ENCODE measurements around the gene WRAP73.

The WRAP73 gene

DNA sequence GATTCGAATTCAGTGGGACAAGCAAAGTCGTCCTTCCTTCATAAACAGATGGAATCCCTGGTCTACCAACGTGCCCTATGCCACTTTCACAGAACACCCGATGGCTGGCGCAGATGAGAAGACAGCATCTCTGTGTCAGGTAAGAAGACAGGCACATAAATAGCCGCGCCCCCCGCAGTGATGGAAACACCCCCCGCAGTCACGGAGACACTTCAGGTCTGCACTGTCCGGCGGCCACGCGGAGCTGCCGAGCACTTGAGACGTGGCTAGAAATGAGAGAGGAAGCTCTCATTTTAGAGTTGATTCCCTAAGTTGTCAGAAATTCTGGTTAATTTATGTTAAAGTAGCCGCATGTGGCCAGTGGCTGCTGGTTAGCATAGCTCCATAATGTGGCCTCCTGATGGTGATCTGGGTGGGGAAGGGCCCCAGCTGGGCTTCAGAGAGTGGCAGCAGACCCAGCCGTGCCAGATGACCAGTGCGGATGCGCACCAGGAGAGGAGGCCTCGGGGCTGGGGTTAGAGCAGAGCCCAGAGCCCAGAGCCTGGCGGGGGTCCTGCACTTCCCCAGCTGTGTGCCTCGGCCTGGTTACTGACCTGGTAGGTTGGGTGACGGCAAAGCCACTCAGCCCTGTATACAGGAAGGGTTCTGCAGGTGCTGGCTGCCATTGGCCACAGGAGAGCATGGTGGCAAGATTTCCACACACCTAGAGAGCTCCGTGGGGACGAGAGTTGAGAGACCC, 22.2 kb downstream of the WRAP73 start:
- H3K27me3 ChIP-seq (ENCODE audit: low read length) = no peaks in the 10 kb centered on the region
- no peaks in the 10 kb centered on the region for H3K36me3 ChIP-seq (ENCODE audit: low read length)
- H4K20me1 ChIP-seq (ENCODE audit: low read depth, low read length) = no peaks in the 10 kb centered on the region
- TF ChIP-seq EZH2phosphoT487 (conservative IDR thresholded peaks at IDR 0.05; ENCODE audit: low read length) (no peak), CTCF (IDR thresholded peaks at IDR 0.05; ENCODE audit: insufficient read depth, low read length, poor library complexity, severe bottlenecking) (no peak)
- no peak overlapping the region for H3K9ac ChIP-seq (ENCODE audit: low read length)
- no peak overlapping the region for H3K4me2 ChIP-seq (ENCODE audit: low read depth, low read length, poor library complexity, severe bottlenecking)
- H3K9me3 ChIP-seq (ENCODE audit: insufficient read depth, low read length) = no peaks in the 10 kb centered on the region
- no peaks in the 10 kb centered on the region for H3F3A ChIP-seq (ENCODE audit: insufficient read depth)
- no peaks in the 10 kb centered on the region for H3K79me2 ChIP-seq (ENCODE audit: insufficient read depth, low read length)
- H3K4me3 ChIP-seq (ENCODE audit: insufficient read depth, low read length, poor library complexity, severe bottlenecking) = no peak overlapping the region
- H3K9me2 ChIP-seq (replicated peaks; ENCODE audit: insufficient read depth, low read length) = no peaks in the 10 kb centered on the region
- H3K27ac ChIP-seq (ENCODE audit: low read depth, low read length) = no peak overlapping the region
- no peak overlapping the region for H2AFZ ChIP-seq (ENCODE audit: low read depth, low read length, severe bottlenecking)

GRCh38 chr1:3626025-3626424, 23.9 kb downstream of the WRAP73 start:
- H3K27me3 ChIP-seq (ENCODE audit: low read length) = no peaks in the 10 kb centered on the region
- no peaks in the 10 kb centered on the region for H3K36me3 ChIP-seq (ENCODE audit: low read length)
- no peak overlapping the region for H3K4me3 ChIP-seq (ENCODE audit: insufficient read depth, low read length, poor library complexity, severe bottlenecking)
- no peaks in the 10 kb centered on the region for H3K79me2 ChIP-seq (ENCODE audit: insufficient read depth, low read length)
- H3K9ac ChIP-seq (ENCODE audit: low read length) = no peak overlapping the region
- peak overlapping the region; percentile 44 for H3K4me2 ChIP-seq (ENCODE audit: low read depth, low read length, poor library complexity, severe bottlenecking)
- H2AFZ ChIP-seq (ENCODE audit: low read depth, low read length, severe bottlenecking) = no peak overlapping the region
- H3F3A ChIP-seq (ENCODE audit: insufficient read depth) = no peaks in the 10 kb centered on the region
- no peak overlapping the region for H3K27ac ChIP-seq (ENCODE audit: low read depth, low read length)
- no peaks in the 10 kb centered on the region for H3K9me3 ChIP-seq (ENCODE audit: insufficient read depth, low read length)
- no peaks in the 10 kb centered on the region for H3K9me2 ChIP-seq (replicated peaks; ENCODE audit: insufficient read depth, low read length)
- H4K20me1 ChIP-seq (ENCODE audit: low read depth, low read length) = no peaks in the 10 kb centered on the region
- no peak for TF ChIP-seq CTCF (IDR thresholded peaks at IDR 0.05; ENCODE audit: insufficient read depth, low read length, poor library complexity, severe bottlenecking)
- no peak for TF ChIP-seq EZH2phosphoT487 (conservative IDR thresholded peaks at IDR 0.05; ENCODE audit: low read length)

DNA sequence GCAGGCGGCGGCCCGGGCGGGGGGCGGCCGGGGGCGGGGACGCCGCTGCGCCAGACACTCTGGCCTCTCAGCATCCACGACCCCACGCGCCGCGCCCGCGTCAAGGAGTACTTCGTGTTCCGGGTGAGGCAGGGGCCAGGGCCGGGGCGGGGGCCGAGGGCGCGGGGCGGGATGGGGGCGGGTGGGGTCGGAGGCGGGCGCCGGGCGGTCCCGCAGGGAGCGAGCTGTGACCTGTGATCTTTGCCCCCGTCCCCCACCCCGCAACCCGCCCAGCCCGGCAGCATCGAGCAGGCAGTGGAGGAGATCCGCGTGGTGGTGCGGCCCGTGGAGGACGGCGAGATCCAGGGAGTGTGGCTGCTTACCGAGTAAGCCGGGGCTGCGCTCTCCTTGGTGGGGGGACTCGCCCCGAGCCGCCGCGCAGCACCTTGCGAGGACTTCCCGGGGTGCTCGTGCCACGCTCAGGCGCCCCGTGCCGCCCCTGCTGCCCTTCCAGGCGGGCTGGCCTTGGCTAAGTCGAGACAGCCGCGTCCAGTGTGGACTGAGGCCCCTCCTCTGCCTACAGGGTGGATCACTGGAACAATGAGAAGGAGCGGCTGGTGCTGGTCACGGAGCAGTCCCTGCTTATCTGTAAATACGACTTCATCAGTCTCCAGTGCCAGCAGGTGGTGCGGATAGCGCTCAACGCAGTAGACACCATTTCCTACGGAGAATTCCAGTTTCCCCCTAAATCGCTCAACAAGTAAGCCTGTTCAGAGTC, 24.6 kb downstream of the WRAP73 start:
- Histone ChIP-seq H3K9ac (ENCODE audit: low read length) (peak overlapping the region; percentile 41), H3K27me3 (ENCODE audit: low read length) (no peaks in the 10 kb centered on the region), H2AFZ (ENCODE audit: low read depth, low read length, severe bottlenecking) (no peak overlapping the region), H3K9me2 (replicated peaks; ENCODE audit: insufficient read depth, low read length) (no peaks in the 10 kb centered on the region), H3K79me2 (ENCODE audit: insufficient read depth, low read length) (no peaks in the 10 kb centered on the region), H3K4me2 (ENCODE audit: low read depth, low read length, poor library complexity, severe bottlenecking) (peak overlapping the region; percentile 44), H4K20me1 (ENCODE audit: low read depth, low read length) (no peaks in the 10 kb centered on the region), H3K4me3 (ENCODE audit: insufficient read depth, low read length, poor library complexity, severe bottlenecking) (peak overlapping the region; percentile 42), H3K9me3 (ENCODE audit: insufficient read depth, low read length) (no peaks in the 10 kb centered on the region), H3F3A (ENCODE audit: insufficient read depth) (no peaks in the 10 kb centered on the region), H3K36me3 (ENCODE audit: low read length) (no peaks in the 10 kb centered on the region), H3K27ac (ENCODE audit: low read depth, low read length) (no peak overlapping the region)
- TF ChIP-seq CTCF (IDR thresholded peaks at IDR 0.05; ENCODE audit: insufficient read depth, low read length, poor library complexity, severe bottlenecking) = no peak
- TF ChIP-seq EZH2phosphoT487 (conservative IDR thresholded peaks at IDR 0.05; ENCODE audit: low read length) = no peak
